RPMI8226 (cell line): Measurements from ENCODE around the gene ACOT7.
A peak's percentile ranks its signal among the peaks of the same experiment; 100 is the strongest.

Experiments
- DNase-seq: peaks from one replicate; pipeline ENCODE4 v3.0.0-alpha.2; 2015

The ACOT7 gene

GRCh38 chr1:6245869-6246496 is 147.6 kb downstream of the ACOT7 start:
- DNase-seq = no peak

- DNase-seq = peak; percentile 95
Observed at GRCh38 chr1:6245086-6245868, 148.3 kb downstream of the ACOT7 start.

- DNase-seq = no peak
Observed at GRCh38 chr1:6244401-6245049, 149.0 kb downstream of the ACOT7 start.

GRCh38 chr1:6243993-6244392 is 149.6 kb downstream of the ACOT7 start, which contains the start of gene HES3:
TSS of gene HES3 (plus strand) at chr1:6244179. CDS start at chr1:6244366, 187 bp downstream.
- DNase-seq = no peak

- no peak for DNase-seq
Observed at GRCh38 chr1:6243053-6243834, 150.3 kb downstream of the ACOT7 start.

GRCh38 chr1:6241887-6242740 is 151.5 kb downstream of the ACOT7 start:
- peak; percentile 67 for DNase-seq

GRCh38 chr1:6241107-6241886 is 152.3 kb downstream of the ACOT7 start:
- DNase-seq = no peak

GRCh38 chr1:6239950-6240768 is 153.4 kb downstream of the ACOT7 start:
- DNase-seq = no peak

GRCh38 chr1:6239213-6239752 is 154.3 kb downstream of the ACOT7 start:
- no peak for DNase-seq

GRCh38 chr1:6237093-6237492 is 156.5 kb downstream of the ACOT7 start:
- no peak for DNase-seq

GRCh38 chr1:6235296-6235677 is 158.3 kb downstream of the ACOT7 start:
- peak; percentile 60 for DNase-seq

GRCh38 chr1:6234502-6235295 is 158.9 kb downstream of the ACOT7 start:
- no peak for DNase-seq

GRCh38 chr1:6233376-6233775 is 160.2 kb downstream of the ACOT7 start:
- no peak for DNase-seq

- no peak for DNase-seq
Observed at GRCh38 chr1:6225651-6226050, 167.9 kb downstream of the ACOT7 start.

GRCh38 chr1:6224718-6225117 is 168.8 kb downstream of the ACOT7 start:
- no peak for DNase-seq

GRCh38 chr1:6223617-6224016 is 169.9 kb downstream of the ACOT7 start:
- no peak for DNase-seq

- no peak for DNase-seq
Observed at GRCh38 chr1:6222636-6223035, 170.9 kb downstream of the ACOT7 start.

- no peak for DNase-seq
Observed at GRCh38 chr1:6221210-6221784, 172.3 kb downstream of the ACOT7 start.

GRCh38 chr1:6220236-6220635 is 173.3 kb downstream of the ACOT7 start:
- no peak for DNase-seq
